Upper lobe of right lung (tissue), 1 donor: ENCODE results near the gene MIEF1. TPM values are rescaled to one million over a fixed set of nuclear protein-coding genes. Genes with fewer than 3 reads are reported as not detected.

Experiments used
- ATAC-seq: fragments of 200-7000 bp; cut with Tn5 transposase; one replicate; pipeline ENCODE4 v1.9.1; 2020; ENCODE audit warnings: mild to moderate bottlenecking, moderate library complexity
- DNase-seq: peaks from one replicate; pipeline ENCODE4 v3.0.0-alpha.2; 2020
- H3K27ac ChIP-seq: fragments of 200-600 bp; one replicate; pipeline ENCODE4 v1.8.0; 2022
- H3K27me3 ChIP-seq: fragments of 200-600 bp; one replicate; pipeline ENCODE4 v1.8.0; 2022; ENCODE audit warnings: mild to moderate bottlenecking
- H3K36me3 ChIP-seq: fragments of 200-600 bp; one replicate; pipeline ENCODE4 v1.8.0; 2022
- H3K4me1 ChIP-seq: fragments of 200-600 bp; one replicate; pipeline ENCODE4 v1.8.0; 2022
- H3K4me3 ChIP-seq: fragments of 200-600 bp; one replicate; pipeline ENCODE4 v1.8.0; 2022; ENCODE audit warnings: mild to moderate bottlenecking
- H3K9me3 ChIP-seq: fragments of 200-600 bp; one replicate; pipeline ENCODE4 v1.8.0; 2022
- CTCF ChIP-seq: fragments of 200-600 bp; IDR thresholded peaks from one replicate; pipeline ENCODE4 v1.8.0; 2022; ENCODE audit warnings: antibody characterized with exemption
- intact Hi-C: fragments of 100-400 bp; cut with DNase I; formaldehyde crosslinking; loops from one replicate; pipeline ENCODE4 v1.11.0; 2022
- total RNA-seq: library from RNA; stranded (reverse); fragmentation: NEBNext Ultra II Directional; extraction: Animal tissue kit (Norgen Biotek cat#: 25700); gene quantifications from one replicate; pipeline ENCODE4 v1.2.1, GENCODE V29; 2021
- donor health status: DM: no; HTN: yes; CAD: no; lungs with severe emphysema.

The MIEF1 gene
- total RNA-seq, 1 donor from 2014 or later: 24.3 TPM

- intact Hi-C loops: no loop called here
- TF ChIP-seq CTCF: no peak
- Histone ChIP-seq H3K4me1 (peaks cover 3% of the 10 kb centered on the region), H3K27ac (no peak overlapping the region), H3K4me3 (peak overlapping the region; percentile 48), H3K36me3 (no peaks in the 10 kb centered on the region), H3K9me3 (no peaks in the 10 kb centered on the region), H3K27me3 (peaks cover 23% of the 10 kb centered on the region)
- DNase-seq (no peak), ATAC-seq (no peak)
These were observed 44.9 kb upstream of the MIEF1 start for GRCh38 chr22:39457198-39457555.

GRCh38 chr22:39457556-39458443 lies 44.3 kb upstream of the MIEF1 start:
- peaks cover 23% of the 10 kb centered on the region for H3K27me3 ChIP-seq
- no peaks in the 10 kb centered on the region for H3K9me3 ChIP-seq
- DNase-seq (no peak), ATAC-seq (peak; percentile 1)
- H3K36me3 ChIP-seq: no peaks in the 10 kb centered on the region
- TF ChIP-seq CTCF: no peak
- peak overlapping the region; percentile 48 for H3K4me3 ChIP-seq
- H3K27ac ChIP-seq: peak overlapping the region; percentile 47
- H3K4me1 ChIP-seq: peaks cover 9% of the 10 kb centered on the region
- intact Hi-C loops: no loop called here

GRCh38 chr22:39458444-39459083 lies 43.5 kb upstream of the MIEF1 start:
- H3K36me3 ChIP-seq: no peaks in the 10 kb centered on the region
- ATAC-seq (no peak), DNase-seq (no peak)
- TF ChIP-seq CTCF: no peak
- H3K27me3 ChIP-seq: peaks cover 23% of the 10 kb centered on the region
- H3K4me3 ChIP-seq: peak overlapping the region; percentile 48
- no peaks in the 10 kb centered on the region for H3K9me3 ChIP-seq
- H3K27ac ChIP-seq: peak overlapping the region; percentile 47
- intact Hi-C loops: no loop called here
- H3K4me1 ChIP-seq: peaks cover 16% of the 10 kb centered on the region

GRCh38 chr22:39459681-39460080 lies 42.4 kb upstream of the MIEF1 start:
- H3K27ac ChIP-seq: no peak overlapping the region
- no peak for TF ChIP-seq CTCF
- DNase-seq (no peak), ATAC-seq (no peak)
- peaks cover 23% of the 10 kb centered on the region for H3K27me3 ChIP-seq
- no peaks in the 10 kb centered on the region for H3K36me3 ChIP-seq
- intact Hi-C loops: no loop called here
- no peak overlapping the region for H3K4me3 ChIP-seq
- no peaks in the 10 kb centered on the region for H3K9me3 ChIP-seq
- H3K4me1 ChIP-seq: peaks cover 24% of the 10 kb centered on the region

GRCh38 chr22:39462443-39463221 lies 39.5 kb upstream of the MIEF1 start:
- peak; percentile 12 for TF ChIP-seq CTCF
- peak overlapping the region; percentile 71 for H3K27ac ChIP-seq
- H3K27me3 ChIP-seq: peaks cover 13% of the 10 kb centered on the region
- DNase-seq: no peak
- peaks cover 24% of the 10 kb centered on the region for H3K4me1 ChIP-seq
- intact Hi-C loops: no loop called here
- no peaks in the 10 kb centered on the region for H3K36me3 ChIP-seq
- H3K9me3 ChIP-seq: no peaks in the 10 kb centered on the region
- H3K4me3 ChIP-seq: no peak overlapping the region
- ATAC-seq: peak; percentile 1
